Measurements from ENCODE around the gene KCNA4. TPM values are rescaled to one million over a fixed set of nuclear protein-coding genes. Genes with fewer than 3 reads are reported as not detected.
A peak's percentile ranks its signal among the peaks of the same experiment; 100 is the strongest.
"Not testable (repeated sequence)": the region's sequence is repeated elsewhere in the genome, so short reads cannot be mapped to it uniquely, and the experiment has no call there.

Gene KCNA4
- total RNA-seq (ENCODE audit: insufficient read depth, low replicate concordance) = 9.1 TPM

DNA sequence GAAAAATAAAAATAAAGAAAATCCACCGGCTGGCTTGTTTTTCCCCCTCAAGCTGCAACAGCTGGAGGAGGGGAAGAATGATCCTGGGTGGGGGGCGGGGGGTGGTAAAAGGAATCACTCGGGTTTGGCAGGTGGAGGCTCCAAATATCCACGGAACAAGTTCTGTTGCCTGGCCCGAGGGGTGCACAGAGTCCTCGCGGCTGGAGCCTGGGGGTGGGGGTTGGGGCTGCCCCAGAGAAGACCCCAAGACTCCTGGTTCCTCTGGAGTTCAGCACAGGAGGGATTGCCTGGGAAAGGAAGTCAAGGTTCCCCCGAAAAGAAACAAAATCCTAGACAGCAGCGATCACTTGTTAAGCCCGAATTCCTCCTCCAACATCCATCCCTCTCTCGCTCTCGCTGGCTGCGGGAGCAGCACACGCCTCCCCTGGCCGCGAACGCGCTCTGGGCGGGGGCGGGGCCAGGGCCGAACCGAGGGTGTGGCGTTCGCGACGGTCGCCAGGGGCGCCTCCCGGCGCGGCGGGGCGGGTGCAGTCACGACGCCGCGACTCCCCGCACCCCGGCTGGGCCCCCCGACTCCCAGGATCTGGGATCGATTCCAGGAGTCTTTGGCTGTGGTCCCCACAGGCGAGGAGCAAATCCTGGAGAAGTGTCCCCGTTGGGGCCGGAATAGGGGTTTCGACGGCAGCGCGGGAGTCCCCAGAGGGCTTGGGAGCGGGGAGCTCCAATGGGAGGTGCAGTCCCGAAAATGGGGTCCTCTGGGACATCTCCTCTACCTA is at the start of gene KCNA4:
TSS of gene KCNA4 (minus strand) at position 443 of the 776 bp plus-strand sequence. CDS start 4,352 bp downstream, outside the sequence.
- DNase-seq (ENCODE audit: low spot score) = peak; percentile 44

DNA sequence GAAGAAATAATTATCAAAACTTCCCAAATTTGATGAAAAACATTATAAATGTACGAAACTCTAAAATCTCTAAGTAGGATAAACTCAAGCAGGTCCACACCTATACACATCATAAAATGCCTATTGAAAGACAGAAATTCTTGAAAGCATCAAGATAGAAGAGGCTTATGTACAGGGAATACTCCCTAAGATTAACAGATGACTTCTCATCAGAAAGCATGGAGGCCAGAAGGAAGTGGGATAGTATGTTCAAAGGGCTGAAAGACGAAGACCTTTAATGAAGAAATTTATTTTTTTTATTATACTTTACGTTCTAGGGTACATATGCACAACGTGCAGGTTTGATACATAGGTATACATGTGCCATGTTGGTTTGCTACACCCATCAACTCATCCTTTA is 45.3 kb upstream of the KCNA4 start:
- DNase-seq (ENCODE audit: low spot score) = no peak

DNA sequence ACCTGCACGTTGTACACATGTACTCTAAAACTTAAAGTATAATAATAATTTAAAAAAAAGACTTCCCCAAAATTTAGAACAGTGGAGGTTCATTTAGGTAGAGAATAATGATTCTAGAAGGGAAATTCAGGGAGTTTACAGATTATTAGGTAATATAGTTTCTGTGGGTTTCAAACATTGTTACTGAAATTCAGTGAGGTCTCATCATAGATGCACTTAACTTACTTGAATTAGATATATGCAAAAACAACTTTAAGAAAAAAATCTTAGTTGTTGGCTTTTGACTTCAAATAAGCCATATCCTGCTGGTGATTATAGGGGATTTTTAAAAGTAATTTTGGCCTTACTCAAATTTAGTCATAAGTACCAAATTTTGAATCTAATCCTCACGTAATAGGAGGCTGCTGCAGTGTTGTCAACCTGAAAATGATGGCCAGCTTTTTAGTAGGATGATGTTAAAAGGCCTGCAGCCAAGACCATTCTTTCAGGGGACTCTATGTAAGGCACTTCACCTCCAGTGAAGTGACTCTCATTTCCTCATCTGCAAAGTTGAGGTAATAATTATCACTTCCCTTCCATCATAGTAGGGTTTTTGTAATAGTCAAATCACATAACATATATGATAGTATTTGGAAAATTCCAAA is 42.5 kb upstream of the KCNA4 start:
- no peak for DNase-seq (ENCODE audit: low spot score)

DNA sequence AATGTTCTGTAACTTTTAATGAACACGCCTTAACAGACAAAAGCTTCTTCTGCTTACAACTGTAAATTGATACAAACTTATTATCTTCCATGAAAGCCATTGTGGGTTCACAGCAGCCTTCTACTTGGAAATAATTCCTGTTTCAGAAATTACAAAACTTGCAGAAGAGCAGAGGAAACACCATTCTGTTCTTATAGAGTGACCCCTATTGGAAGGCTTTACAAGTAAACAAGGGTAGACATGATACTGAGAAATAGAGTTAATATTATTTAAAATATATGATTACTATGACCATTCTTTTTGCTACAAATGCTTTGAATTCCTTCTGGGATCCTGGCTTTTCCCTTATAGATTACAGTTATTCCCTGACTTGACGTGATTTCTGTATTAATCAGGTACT is 32.4 kb upstream of the KCNA4 start:
- no peak for DNase-seq (ENCODE audit: low spot score)

DNA sequence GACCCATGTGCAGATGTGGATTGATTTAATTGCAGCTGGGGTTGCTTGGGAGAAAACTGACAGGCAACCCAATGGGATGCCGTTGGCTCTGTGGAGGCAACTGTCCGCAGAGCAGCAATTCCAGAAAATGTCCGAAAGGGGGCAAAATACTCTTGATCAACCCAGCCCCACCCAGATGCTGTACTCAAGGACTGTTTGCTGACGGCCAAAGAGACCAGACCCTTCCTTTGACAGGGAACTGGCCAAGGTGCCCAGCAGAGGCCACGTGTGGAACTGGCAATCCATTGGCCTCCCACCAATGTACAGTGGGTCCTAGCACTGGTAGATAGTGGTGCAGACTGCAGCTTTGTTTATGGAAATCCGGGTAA is 29.7 kb upstream of the KCNA4 start:
- DNase-seq (ENCODE audit: low spot score) = no peak

DNA sequence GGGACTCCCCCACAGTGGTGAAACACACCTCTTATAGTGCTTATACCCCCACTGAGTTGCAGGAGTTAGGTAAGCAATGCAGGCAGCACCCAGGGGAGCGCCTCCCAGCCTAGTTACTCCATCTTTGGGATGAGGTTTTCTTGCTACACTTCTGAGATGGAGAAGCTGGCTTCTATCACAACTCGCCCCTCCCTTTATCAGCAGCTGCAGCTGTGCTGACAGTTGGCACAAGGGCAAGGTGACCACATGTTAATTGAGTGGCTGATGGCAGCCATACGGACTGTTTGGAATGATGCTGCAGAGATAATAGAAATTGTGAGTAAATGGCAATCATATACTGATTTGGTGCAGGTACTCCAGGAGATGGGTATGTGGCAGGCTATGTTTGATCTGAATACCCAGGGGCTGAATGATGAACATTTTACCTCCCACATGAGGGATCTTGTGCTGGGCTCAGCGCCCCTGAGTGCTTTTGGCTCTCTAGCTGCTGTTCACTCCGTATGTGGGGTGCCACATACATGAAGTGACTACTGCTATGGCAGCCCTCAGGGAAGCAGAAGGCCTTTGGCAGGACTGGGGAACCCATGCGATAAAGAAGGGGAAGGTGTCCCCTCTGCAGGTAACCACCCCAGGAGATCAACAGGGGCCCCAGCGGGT is 29.2 kb upstream of the KCNA4 start:
- DNase-seq (ENCODE audit: low spot score) = no peak

DNA sequence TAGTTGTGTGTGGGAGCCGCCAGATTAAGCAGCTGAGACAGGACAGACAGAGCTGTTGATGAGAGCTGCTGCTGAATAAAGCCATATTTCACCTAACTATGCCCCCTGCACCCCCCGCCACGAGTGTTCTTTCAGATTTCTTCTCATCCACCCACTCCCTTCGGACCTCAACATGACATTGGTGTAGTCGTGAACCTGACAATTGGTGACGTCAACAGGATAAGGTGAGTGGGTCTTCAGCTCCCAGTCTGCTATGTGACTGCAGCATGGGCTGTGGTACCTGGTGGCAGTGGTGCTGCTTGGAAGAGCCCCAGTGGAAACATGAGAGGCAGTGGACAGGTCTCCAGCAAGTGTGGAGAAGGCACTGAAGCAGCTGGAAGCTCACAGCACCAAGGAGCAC is 28.3 kb upstream of the KCNA4 start:
- no peak for DNase-seq (ENCODE audit: low spot score)

DNA sequence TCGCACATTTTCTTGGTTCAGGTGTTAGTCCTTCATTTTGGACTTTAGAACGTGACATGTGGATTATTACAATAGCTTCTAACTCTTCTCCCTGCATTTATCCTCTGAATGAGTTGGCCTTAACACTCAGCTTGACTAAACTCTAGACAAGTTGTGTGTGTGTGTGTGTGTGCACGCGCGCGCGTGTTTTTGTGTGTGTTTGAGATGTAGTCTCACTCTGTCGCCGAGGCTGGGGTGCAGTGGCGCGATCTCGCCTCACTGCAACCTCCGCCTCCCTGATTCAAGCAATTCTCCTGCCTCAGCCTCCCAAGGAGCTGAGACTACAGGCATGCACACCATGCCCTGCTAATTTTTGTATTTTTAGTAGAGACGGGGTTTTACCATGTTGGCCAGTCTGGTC is 24.3 kb upstream of the KCNA4 start:
- no peak for DNase-seq (ENCODE audit: low spot score)

DNA sequence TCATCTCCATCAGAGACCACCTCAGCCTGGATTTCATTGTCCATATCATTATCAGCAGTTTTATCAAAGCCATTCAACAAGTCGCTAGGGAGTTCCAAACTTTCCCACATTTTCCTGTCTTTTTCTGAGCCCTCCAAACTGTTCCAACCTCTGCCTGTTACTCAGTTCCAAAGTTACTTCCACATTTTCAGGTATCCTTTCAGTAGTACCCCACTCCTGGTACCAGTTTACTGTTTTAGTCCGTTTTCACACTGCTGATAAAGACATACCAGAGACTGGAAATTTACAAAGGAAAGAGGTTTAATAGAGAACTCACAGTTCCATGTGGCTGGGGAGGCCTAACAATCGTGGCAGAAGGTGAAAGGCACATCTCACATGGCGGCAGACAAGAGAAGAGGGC is 17.9 kb upstream of the KCNA4 start:
- DNase-seq (ENCODE audit: low spot score) = not testable (repeated sequence)

DNA sequence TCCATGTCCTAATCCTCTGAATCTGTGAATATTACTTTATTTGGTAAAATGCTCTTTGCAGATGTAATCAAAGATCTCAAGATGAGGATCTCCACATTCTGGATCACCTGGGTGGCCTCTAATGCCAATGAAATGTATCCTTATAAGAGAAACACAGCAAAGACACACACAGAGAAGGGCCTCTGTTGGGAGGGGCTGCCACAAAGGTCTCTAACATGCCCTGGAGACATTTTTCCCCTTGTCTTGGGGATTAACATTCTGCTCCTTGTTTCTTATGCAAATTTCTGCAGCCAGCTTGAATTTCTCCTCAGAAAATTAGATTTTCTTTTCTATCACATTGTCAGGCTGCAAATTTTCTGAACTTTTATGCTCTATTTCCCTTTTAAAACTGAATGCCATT is 17.3 kb upstream of the KCNA4 start:
- DNase-seq (ENCODE audit: low spot score) = not testable (repeated sequence)

DNA sequence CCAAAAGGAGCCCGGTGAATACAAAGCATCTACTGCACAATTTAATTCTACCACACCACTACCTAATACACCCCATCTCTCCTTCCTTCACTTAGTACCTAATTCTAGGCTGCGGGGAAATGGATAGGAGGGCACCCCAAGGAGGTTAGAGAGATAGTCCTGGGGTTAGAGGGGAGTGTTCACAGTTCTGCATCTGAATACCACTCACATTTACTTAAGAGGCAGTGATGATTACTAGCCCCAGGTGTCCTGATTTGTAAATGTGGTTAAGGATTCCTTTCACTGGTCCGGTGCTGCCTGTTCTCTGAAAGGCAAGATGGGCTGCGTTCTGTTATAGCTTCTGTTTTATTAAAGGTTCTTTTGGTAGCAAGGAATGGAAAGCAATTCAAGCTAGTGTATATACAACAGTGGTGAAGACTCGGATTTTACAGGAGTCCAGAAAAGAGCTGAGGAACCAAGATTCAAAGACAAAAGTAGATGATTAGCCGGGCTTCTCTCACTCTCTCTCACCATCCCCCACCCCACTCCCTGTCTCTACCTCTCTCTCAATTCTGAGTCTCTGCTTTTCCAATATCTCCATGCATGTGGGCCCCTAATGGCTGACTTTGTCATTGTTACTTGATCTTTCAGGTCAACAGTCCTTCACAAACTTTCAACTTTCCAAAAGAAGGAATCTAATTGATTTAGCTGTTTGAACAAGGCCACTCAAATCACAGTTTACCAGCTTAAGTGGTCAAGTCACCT is 8.7 kb upstream of the KCNA4 start:
- DNase-seq (ENCODE audit: low spot score) = no peak

DNA sequence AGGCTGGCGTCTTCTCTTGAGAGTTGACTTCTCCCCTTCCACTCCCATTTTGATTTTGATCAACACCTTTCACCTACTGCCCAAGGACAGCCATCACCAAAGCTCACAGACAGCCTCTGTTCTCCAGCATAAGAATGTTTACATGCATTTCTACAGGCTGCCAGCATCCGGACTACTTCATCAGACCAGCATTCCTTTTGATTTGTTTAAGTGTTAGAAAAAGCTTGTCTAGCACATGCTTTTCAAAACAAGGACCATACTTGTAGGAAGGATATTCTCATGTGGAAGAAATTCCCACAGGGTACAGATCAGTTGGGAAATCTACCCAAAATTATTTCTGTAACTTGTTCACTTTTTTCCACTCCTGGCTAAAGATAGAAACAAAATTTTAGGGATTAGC is 6.2 kb upstream of the KCNA4 start:
- DNase-seq (ENCODE audit: low spot score) = no peak

DNA sequence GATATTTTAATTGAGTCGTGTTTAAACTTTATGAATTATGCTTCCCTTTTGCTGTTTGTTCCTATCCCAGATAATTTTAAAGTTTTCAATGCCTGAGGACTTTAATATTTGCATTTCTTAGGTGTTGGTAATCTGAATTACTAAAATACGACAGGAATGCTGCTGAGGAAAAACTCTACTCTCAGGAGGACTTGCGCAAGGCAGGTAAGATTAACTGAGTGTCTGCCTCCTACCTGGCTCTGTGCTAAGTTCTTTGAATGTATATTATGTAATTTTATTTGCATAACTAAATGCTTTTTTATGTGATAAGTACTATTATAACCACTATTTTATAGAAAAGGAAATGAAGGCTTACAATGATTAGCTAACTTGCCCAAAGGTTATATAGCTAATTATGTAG is 2.7 kb upstream of the KCNA4 start:
- no peak for DNase-seq (ENCODE audit: low spot score)

DNA sequence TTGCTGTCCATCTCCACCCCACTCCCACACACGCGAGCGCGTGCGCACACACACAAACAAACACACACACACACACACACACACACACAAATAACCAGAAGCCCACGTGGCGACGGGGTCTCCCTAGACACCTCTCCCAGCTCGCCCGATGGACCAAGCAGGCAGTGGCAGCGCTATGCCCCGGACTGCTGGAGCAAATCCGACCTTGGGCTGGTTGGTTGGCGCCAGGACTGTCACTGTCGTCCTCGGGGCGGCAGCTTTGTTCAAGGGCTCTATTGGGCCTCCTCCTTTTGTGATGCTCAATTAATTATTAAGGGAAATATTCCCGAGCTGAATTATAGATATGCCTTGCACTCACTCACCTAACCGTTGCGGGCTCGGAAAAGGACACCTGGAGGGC is 1.7 kb upstream of the KCNA4 start:
- no peak for DNase-seq (ENCODE audit: low spot score)

DNA sequence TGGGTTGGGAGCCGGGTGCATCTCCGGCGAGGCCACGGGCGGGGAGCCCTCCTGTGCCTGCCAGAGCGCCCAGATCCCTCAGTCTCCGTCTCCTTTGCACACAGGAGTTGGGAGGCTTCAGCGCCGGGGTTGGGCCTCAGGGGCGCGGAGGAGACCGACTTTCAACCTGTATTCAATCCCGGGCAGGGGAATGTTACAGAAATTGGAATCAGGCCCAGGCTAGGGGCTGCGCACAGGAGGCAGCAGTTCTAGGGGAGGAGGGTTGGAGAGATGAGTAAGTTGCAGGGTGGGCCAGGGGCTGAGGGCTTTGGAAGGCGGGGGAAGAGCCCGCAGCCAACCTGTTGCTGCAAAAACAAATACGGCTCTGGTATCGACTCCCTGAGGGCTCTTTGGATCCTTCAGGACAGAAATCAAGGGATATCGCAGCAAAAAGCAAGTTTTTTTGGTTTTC is 640 bp upstream of the KCNA4 start:
- no peak for DNase-seq (ENCODE audit: low spot score)

DNA sequence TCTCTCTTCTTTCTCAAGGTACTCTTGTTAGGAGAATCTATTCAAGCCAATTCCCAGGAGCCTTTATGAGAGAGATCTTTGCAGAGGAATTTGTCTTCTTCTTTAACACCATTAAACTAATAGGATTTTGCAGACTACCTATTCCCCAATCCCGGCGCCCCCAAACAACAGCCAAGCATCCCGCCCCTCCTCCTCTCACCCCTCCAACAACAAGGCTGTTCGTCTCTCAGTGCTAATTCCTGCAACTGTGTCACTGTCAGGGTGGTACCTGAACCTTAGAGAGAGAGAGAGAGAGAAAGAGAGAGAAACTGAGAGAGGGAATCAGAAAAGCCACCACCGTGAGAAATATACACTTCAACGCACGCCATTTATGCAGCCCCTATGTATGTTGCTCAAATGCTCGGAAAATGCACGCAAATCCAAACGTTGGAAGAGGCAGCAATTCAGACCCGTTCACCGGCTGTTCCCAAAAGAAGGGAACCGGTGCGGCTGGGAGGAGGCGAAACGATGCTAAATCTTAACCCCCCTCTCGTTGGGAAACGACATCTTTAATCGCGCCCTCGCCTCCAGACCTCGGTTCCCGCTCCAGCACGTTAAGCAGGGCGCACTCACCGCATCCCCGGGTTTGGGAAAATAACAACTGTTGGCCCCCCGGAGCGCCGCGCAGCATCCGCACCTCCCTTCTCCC is 961 bp downstream of the KCNA4 start:
- no peak for DNase-seq (ENCODE audit: low spot score)

DNA sequence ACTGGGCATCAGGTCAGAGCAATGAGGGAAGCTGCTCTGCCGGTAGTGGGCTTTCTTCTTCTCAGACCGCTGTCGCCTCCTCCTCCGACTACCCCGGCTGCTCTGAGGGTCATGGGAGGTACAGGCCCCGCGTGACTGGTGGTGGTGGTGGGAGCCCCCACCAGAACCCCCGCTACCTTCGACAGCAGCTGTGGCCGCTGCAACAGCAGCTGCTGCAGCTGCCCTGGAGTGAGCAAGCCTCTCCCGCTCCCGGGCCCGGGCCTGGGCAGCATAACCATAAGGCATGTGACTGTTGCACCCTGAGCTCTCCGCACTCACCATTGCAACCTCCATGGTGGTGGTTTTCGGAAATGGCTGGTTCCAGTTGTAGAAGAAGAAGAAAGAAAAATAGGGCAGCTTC is 4.5 kb downstream of the KCNA4 start:
- DNase-seq (ENCODE audit: low spot score) = no peak

DNA sequence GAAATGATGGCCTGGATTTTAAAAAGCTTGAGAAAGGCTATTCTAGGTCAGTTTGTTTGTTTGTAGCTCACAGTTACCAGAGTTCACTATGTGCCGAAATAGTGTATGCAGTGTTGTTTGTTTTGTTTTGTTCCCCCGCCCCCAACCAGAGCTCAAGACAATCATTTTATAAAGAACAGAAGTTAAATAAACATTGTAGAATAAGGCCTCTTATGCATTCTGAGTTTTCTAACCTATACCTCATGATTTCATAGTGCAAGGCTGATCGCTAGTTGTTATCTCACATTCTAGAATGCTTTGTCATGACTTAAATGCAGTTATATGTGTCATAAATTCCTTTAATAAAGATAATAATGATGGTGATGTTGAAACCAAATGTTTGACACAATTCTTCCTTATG is 7.8 kb downstream of the KCNA4 start:
- DNase-seq (ENCODE audit: low spot score) = peak; percentile 7

DNA sequence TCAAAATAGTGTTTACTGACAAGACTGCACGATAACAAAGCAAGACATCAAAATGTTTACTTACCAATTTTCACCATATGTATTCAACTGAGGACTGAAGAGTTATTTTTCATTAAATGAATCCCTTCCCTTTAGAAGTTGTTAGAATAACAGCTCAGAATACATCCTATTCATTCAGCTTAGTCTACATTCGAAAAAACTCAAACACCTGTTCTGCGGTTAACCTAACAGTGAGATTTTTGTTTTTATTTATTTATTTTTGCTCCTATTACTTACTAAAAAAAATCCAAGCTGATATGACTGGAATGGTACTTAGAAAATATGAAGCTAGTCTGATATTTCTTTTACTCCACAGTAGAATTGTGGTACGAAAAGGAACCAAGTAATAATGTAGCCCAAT is 10.0 kb downstream of the KCNA4 start:
- DNase-seq (ENCODE audit: low spot score) = no peak

DNA sequence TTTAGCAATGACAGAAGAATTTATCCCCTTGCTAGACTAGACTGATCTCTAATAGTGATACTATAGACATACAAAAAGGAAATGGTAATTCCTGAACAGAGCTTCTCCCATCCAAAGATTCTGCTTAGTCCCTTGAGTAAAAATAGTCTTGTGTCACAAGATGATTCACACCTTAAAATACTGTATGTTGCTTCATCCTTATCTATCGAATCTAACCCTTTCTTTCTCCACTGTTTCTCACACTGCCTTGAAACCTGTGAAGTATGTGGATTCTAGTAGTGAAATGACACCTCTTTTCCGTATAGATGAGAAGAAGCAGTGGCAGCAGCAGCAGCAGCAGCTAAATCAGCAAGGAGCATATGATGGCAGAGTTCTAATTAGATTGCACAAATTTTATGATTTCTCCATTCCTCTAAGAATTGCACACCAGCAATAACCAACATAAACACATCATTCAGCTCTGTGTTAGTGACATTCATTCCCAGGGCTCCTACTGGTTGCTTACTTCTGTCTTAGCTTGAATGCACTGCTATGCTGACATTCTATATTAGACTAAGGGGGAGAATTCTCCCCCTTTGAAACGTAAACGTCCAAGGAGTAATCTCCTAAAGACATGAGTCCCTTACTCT is 14.6 kb downstream of the KCNA4 start:
- DNase-seq (ENCODE audit: low spot score) = no peak
